Measurements from ENCODE around the gene NEK10.

GRCh38 chr3:27108322-27108721 is 260.9 kb downstream of the NEK10 start:
- TF ChIP-seq CTCF (conservative IDR thresholded peaks at IDR 0.05): no peak
- no peak for TF ChIP-seq EZH2 (IDR thresholded peaks at IDR 0.05; ENCODE audit: low read depth)

Data from PC-9 (cell line).